ENCODE data around the gene CDKAL1.
A peak's percentile ranks its signal among the peaks of the same experiment; 100 is the strongest.

Gene CDKAL1

DNA sequence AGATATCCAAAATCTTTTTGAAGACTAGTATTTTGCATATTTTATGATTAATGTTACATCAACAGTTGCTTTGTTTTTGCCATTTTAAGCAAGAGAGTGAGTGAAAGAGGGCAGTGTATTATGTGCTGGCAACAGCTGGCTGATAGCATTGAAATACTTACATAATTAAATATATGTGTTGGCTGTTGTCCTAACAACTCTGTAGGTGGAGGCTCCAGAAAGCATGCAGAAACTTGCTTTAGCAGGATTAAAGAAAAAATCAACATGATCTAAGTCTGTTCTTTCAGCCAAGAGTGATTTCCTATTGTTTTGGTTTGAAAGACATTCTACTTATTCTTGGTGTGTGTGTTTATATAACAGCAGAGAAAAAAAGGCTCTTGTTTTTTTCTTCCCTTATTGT lies 127.5 kb downstream of the CDKAL1 start:
- peak; percentile 71 for DNase-seq (ENCODE audit: low read depth)
- TF ChIP-seq, protein P1, sequence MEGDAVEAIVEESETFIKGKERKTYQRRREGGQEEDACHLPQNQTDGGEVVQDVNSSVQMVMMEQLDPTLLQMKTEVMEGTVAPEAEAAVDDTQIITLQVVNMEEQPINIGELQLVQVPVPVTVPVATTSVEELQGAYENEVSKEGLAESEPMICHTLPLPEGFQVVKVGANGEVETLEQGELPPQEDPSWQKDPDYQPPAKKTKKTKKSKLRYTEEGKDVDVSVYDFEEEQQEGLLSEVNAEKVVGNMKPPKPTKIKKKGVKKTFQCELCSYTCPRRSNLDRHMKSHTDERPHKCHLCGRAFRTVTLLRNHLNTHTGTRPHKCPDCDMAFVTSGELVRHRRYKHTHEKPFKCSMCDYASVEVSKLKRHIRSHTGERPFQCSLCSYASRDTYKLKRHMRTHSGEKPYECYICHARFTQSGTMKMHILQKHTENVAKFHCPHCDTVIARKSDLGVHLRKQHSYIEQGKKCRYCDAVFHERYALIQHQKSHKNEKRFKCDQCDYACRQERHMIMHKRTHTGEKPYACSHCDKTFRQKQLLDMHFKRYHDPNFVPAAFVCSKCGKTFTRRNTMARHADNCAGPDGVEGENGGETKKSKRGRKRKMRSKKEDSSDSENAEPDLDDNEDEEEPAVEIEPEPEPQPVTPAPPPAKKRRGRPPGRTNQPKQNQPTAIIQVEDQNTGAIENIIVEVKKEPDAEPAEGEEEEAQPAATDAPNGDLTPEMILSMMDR (conservative IDR thresholded peaks at IDR 0.05; ENCODE audit: low read depth, low read length): no peak

DNA sequence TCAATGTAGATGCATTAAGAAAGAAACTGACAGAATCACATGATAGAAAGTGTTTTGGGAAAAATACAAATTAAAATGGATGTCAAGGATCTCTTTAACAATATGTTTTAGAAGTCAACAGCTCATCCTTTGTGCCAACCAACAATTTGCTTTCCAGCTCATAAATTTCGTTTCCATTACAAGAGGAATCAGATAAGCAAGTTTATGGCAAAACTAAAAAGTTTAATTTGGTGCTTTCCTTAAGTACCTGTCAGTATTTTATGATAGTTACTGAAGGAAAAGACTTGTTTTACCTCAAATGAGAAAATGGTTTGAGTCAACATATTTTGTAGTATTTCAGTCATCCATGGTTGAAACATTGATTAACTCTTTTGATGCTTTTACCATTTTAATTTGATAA lies 130.0 kb downstream of the CDKAL1 start:
- no peak for DNase-seq (ENCODE audit: low read depth)
- TF ChIP-seq, protein P1 (conservative IDR thresholded peaks at IDR 0.05; ENCODE audit: low read depth, low read length): no peak
- H3K4me3 ChIP-seq (ENCODE audit: low read length): no peak overlapping the region

More for the DNA sequence above, 127.5 kb downstream of the CDKAL1 start:
- H3K4me3 ChIP-seq (ENCODE audit: low read length): no peak overlapping the region

DNA sequence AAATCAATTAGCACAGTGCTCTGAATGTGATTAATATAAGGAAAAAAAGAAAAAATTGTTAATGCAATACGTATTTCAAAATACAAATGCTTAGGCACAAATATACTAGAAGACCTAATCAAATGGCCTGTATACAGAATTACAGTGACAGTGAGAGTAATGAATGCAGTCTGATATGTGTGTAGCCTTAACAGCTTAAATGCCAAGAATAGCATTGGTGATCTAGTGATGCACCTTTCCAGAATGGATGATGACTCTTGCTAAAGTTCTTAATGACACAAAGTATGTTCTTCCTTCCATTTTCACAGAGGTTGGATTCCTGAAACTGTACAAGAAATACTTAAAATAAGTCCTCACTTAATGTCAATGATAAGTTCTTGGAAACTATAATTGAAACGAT lies 131.0 kb downstream of the CDKAL1 start:
- TF ChIP-seq, protein P1 (conservative IDR thresholded peaks at IDR 0.05; ENCODE audit: low read depth, low read length): no peak
- no peak for DNase-seq (ENCODE audit: low read depth)
- no peak overlapping the region for H3K4me3 ChIP-seq (ENCODE audit: low read length)

DNA sequence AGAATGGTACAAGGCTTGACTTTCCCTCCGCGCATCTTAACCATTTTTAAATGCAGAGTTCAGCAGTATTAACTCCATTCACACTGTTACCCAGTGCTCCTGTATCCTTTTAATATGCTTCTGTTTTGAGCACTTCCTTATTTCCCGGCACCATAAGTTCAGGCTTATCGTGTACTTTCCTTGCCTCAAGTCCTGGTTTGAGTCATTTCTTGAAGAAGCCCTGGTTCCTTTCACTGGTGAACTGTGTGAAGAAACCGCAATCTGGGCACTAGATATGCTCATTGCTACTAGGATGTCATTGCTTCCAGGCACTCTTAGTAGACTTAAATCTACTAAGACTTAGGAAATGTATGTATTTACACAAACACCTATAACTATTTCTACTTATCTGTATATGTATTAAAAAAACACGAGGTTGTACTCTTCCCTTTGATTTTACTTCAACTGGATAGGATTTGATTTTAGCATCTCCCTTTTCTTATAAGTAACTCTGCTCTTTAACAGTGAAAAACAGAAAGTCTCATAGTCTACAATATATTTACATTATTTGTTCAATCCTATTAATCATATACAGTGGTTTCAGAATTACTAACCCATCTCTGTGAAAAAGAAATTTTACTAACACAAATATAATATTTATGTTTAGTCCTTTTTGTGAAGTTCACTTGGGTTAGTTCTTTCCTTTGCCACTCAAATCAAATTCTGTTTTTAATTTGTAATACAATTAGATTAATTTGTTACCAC lies 135.5 kb downstream of the CDKAL1 start:
- no peak for DNase-seq (ENCODE audit: low read depth)
- no peak overlapping the region for H3K4me3 ChIP-seq (ENCODE audit: low read length)
- TF ChIP-seq, protein P1 (conservative IDR thresholded peaks at IDR 0.05; ENCODE audit: low read depth, low read length): no peak

DNA sequence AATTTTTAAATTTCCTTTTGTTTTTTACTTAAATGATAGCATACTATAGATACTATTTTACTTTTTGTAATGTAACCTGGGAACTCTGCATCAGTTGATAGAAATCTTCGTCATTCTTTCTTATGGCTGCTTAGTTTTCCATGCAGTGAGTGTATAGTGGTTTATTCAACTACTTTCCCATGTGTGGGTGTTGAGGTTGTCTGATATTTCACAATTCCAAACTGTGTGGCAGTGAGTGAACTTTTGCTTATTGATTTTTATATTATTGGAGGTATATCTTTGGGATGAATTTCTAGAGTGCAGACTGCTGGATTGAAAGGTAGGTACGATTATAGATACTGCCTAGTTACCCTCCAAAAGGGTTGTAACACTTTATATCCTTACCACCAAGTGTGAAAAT lies 136.5 kb downstream of the CDKAL1 start:
- no peak for DNase-seq (ENCODE audit: low read depth)
- no peak overlapping the region for H3K4me3 ChIP-seq (ENCODE audit: low read length)
- TF ChIP-seq, protein P1 (conservative IDR thresholded peaks at IDR 0.05; ENCODE audit: low read depth, low read length): no peak

DNA sequence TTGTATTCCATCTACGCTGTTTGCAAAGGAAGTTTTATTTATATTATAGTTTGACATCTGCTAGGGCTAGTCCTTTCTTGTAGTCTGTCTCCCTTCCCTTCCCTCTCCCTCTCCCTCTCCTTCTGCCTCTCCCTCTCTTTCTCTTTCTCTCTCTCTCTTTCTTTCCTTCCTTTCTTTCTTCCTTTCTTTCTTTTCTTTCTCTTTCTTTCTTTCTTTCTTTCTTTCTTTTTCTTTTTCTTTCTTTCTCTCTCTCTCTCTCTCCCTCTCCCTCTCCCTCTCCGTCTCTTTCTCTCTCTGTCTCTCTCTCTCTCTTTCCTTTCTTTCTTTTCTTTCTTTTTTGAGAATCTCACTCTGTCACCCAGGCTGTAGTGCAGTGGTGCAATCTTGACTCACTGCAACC lies 137.8 kb downstream of the CDKAL1 start:
- TF ChIP-seq, protein P1 (conservative IDR thresholded peaks at IDR 0.05; ENCODE audit: low read depth, low read length): no peak
- no peak for DNase-seq (ENCODE audit: low read depth)
- no peak overlapping the region for H3K4me3 ChIP-seq (ENCODE audit: low read length)

DNA sequence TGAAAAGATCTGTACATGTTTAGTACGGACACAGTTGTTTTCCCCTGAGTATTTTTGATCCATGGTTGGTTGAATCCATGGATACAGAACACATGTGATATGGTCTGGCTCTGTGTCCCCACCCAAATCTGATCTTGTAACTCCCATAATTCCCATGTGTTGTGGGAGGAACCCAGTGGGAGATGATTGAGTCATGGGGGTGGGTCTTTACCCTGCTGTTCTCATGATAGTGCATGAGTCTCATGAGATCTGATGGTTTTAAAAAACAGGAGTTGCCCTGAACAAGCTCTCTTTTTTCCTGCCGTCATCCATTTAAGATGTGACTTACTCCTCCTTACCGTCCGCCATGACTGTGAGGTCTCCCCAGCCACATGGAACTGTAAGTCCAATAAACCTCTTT lies 139.2 kb downstream of the CDKAL1 start:
- H3K4me3 ChIP-seq (ENCODE audit: low read length): no peak overlapping the region
- TF ChIP-seq, protein P1 (conservative IDR thresholded peaks at IDR 0.05; ENCODE audit: low read depth, low read length): no peak
- no peak for DNase-seq (ENCODE audit: low read depth)
